GM19328 (cell line): Measurements from ENCODE around the gene YRDC.
"Not testable (repeated sequence)": the region's sequence is repeated elsewhere in the genome, so short reads cannot be mapped to it uniquely, and the experiment has no call there.

ENCODE experiments used
- ATAC-seq: cut with Tn5 transposase; IDR thresholded peaks from one replicate; pipeline ENCODE4 v1.9.1; 2021; ENCODE audit warnings: mild to moderate bottlenecking, moderate library complexity; ENCODE audit not compliant: unreplicated experiment

YRDC gene

DNA sequence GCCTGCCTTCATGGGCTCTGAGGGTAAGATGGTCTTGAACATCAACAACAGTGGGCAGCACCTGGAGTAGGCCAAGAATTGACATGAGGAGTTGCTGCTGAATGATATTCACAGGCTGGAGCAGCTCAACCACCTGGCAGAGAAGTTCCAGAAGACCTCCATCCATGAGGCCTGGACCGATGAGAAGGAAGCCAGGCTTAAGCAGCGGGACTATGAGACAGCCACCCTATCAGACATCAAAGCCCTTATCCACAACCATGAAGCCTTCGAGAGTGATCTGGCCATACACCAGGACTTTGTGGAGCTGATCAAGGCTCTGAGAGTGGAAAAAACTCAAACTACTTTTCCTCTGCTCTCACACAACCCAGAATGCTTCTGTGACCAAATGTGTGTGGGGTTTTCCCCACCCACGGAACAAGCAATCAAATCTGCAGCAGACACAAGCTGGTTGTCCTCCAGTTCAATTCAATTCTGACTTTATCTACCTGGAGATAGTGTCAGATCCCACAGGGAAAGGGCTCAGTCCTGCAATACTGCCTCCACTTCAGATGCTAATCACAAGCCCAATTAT is 31.0 kb downstream of the YRDC start:
- no peak for ATAC-seq

GRCh38 chr1:37771440-37771839 is 36.6 kb downstream of the YRDC start:
- ATAC-seq = not testable (repeated sequence)

GRCh38 chr1:37767488-37767887 is 40.5 kb downstream of the YRDC start:
- ATAC-seq = no peak

DNA sequence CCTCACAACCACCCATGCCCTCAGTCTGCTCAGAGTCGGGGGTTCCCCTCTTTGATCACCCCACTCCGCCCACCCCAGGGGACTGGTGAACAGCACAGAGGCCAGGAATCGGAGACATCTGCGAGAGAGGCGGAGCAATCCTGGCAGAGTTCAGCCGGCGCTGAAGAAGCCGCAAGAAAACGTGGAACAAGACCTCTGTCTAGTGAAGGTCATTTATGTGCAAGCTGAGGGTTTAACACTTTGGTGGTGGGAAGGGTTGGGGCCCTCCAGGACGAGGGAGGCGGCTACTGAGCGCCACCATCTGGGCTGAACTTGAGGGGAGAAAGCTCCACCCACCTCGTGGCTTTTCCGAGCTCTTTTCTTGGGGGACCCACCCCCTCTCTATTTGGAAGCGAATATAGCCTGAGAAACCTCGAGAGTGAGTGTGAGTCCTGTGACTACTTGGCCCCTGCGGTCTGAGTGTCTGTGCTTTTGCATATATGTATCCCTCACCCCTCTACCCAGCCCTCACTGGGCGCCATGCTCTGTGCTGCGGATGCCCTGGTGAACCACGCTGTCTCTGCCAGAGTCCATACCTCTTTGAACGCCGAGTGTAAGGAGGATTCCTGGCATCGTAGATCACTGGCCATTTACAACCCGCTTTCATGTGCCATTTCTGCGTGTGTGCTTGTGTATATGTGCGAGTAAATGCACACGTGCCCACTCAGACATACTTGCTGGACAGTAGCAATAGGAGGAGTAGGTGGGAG is 41.9 kb downstream of the YRDC start:
- ATAC-seq = no peak

DNA sequence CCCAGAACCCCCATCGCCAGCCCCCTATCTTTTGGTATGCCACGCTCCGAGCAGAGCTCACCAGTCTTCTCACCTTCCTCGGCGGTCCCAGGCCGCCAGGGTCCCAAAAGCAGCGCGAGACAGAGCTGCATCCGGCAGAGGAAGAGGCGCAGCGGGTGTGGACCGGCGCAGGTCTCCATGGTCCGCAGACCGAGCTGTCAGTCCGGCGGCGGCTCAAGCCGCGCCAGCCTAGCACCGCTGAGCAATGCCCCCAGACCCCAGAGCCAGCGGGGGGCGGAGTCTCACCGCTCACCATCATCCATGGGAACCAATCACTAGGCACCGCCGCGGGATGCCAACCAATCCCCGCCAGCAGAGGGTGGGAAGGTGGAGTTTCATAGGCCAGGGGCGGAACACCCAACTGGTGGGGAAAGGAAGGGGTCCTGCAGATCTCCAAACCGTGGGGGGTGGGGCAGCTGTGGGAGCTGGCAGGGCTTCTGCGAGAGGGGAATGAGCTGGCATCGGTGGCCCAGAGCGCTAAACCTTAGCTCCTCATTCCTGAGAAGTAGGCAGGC is 43.0 kb downstream of the YRDC start, which contains the start of gene EPHA10:
Gene EPHA10, minus strand, starts transcription at position 233 of the 554 bp plus-strand sequence. Its CDS starts 54 bp downstream, at position 179.
- no peak for ATAC-seq

GRCh38 chr1:37764414-37764825 is 43.6 kb downstream of the YRDC start:
- ATAC-seq = no peak

DNA sequence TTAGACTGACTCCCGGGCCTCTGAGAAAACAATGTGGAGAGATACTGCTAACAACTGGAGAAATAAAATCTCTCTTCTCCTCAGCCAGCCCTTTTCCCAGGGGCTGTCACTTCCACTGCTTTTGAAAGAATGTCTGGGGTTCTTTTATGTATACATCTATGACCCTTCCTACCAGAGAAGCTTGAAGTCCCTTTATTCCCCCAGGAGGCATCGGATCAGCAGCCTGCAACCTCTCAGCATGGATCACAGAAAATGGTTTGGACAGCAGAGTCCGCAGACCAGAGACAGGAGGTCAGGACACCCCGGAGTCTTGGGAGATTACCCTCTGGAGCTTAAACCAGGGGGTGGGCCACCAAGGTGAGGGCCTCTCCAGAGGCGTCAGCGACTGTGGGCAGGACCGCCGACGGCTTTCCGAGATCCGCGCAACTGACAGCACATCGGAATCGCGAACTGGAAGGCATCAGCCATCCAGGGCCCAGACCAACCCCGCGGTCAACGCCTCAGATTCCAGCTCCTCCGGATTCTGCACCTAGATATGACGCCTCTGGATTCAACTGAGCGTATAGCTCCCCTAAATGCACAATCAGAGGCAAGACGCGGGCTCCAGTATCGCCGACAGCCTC is 44.1 kb downstream of the YRDC start:
- no peak for ATAC-seq

DNA sequence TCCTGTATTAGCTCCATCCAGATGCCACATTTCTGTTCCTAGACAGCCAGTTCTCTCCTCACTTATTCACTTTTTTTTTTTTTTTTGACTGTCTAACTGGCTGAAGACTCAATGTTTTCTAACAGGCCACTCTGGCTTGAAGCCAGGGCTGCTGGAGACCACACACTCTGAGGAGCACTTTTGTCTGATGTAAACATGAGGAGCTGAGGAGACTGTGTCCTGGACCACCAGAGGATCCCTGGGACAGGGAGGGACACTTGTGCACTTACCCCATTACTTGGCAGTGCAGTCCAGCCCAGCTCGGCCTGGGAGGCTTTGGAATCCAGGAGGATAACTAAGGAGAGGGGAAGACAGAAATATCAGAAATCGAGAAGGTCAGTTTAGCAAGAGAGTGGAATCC is 45.5 kb downstream of the YRDC start:
- ATAC-seq = no peak

DNA sequence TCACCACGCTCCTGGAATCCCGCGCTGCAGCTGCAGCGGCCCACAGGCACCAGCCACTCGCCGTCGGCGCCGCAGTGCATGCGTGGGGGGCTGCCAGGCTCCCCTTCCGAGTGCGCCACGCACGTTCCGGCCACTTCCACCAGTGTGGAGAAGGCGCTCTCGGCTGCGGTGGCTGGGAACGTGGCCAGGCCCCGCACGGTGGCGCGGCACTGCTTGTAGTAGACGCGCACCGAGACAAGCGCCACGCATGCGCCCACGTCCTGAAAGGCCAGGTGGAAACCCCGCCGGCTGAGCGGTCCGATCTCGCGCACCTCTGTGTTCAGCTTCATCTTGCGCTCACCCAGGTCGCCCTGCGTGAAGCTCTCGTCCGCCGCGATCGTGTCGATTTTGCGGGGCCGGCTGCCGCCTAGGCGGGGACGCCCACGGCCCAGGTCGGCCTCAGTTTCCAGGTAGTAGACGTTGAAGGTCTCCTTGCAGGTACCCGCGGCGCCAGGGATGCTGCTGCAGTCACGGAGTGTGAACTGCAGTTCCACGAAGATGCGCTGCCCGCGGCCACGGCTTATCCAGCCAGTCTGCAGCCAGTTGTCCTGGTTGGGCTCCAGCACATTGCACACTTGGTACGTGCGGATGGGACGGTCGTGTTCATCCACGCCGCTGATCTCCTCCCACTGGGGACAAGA is 46.5 kb downstream of the YRDC start:
- ATAC-seq = no peak

DNA sequence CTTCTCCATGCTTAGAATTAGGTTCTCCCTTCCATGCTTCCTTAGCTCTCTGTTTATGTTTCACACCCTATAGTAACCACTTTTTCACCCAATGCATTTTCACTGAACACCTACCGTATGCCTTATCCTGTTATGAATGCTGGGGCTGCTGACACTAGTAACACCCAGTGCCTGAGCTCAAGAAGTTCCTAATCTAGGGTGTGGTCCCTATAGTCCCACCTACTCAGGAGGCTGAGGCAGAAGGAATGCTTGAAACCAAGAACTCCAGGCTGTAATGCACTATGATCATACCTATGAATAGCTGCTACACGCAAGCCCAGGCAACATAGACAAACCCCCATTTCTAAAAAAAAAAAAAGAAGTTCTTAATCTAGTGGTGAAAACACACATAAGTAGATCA is 48.6 kb downstream of the YRDC start:
- no peak for ATAC-seq

- ATAC-seq = no peak
Measured at GRCh38 chr1:37755951-37756560, 52.0 kb downstream of the YRDC start.

DNA sequence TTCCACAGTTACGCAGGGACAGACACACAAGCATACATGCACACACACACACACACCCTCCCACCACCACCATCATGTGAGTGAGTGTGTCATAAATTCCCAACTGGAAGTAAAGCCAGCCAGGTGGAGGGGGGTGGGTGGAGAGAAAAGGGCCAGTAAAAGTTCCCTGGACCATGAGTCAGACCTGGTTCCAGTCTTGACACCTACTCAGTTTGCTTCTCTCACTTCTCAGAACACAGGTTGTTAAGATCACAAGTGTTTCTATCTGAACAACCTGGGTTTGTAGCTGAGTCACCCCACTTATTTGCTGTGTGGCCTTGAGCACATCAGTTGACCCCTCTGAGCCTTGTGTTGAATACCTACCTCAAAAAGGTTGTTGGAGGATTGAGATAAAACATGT is 52.7 kb downstream of the YRDC start:
- no peak for ATAC-seq

DNA sequence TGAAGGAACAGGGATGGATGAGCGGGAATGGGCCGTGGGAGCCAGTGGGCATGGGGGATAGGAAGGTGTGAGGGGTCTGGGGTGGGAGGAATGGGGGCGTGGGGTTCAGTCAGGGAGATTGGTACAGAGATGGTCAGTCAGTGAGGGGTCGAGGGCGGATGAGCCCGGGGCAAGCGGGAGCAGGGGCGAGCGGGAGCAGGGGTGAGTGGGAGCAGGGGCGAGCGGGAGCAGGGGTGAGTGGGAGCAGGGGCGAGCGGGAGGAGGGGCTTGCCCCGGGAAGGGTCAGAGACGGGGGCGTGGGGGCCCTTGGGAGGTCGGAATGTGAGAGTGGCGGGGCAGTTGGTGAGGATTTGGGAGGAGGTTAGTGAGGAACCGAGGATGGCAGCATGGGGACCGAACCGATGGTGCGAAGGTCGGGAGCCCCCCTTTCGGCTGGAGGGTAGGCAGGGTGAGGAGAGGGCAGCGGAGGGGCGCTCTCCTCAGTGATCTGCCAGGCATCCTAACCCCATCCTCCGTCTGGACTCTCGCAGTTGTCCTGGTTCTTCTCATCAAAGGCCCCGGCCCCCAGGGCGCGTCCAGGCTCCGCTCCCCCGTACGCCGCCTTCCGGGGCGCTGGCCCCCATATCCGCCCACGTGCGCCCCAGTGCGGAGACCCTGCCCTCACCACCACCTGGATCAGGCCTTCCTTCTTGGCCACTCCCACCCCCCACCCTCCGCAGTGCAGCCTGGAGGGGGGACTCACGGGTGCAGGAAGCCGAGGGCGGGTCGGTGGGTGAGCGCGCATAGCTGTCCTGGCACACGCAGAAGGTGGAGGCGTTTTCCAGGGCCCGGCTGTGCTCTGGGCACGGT is 54.3 kb downstream of the YRDC start:
- ATAC-seq = no peak
